Right lobe of liver (tissue), 6 donors: Measurements from ENCODE around the gene AASDHPPT. TPM values are rescaled to one million over a fixed set of nuclear protein-coding genes. Genes with fewer than 3 reads are reported as not detected.
"Not testable (repeated sequence)": the region's sequence is repeated elsewhere in the genome, so short reads cannot be mapped to it uniquely, and the experiment has no call there.

ENCODE experiments used
- ATAC-seq, 4 donors: fragments of 200-7000 bp; cut with Tn5 transposase; one replicate each; pipeline ENCODE4 v1.9.1; 2020; ENCODE audit warnings: mild to moderate bottlenecking in 4 of 4, moderate library complexity in 4 of 4
- DNase-seq, 3 donors: peaks; one replicate each; pipeline ENCODE4 v3.0.0-alpha.2; 2020
- H3K27ac ChIP-seq, 3 donors: fragments of 200-600 bp; one replicate each; pipeline ENCODE4 v1.8.0; 2022
- H3K27me3 ChIP-seq, 2 donors: fragments of 200-600 bp; one replicate each; pipeline ENCODE4 v1.8.0; 2022
- H3K36me3 ChIP-seq, 4 donors: fragments of 200-600 bp; sonication (generic) in 1 of 4; one replicate each; pipeline versions ENCODE4 v1.5.1 to v1.8.0; 2017 to 2022; ENCODE audit warnings: control low read depth in 1 of 4
- H3K4me1 ChIP-seq, 4 donors: fragments of 200-600 bp; sonication (generic) in 1 of 4; one replicate each; pipeline versions ENCODE4 v1.5.1 to v1.8.0; 2017 to 2022; ENCODE audit warnings: control low read depth in 1 of 4
- H3K4me3 ChIP-seq, 3 donors: fragments of 200-600 bp; one replicate each; pipeline ENCODE4 v1.8.0; 2022
- H3K9me3 ChIP-seq, 4 donors: fragments of 200-600 bp; sonication (generic) in 1 of 4; one replicate each; pipeline versions ENCODE4 v1.5.1 to v1.8.0; 2017 to 2022; ENCODE audit warnings: control low read depth in 1 of 4
- CTCF ChIP-seq, 4 donors: fragments of 200-600 bp in 3 of 4; fragments of 450-650 bp in 1 of 4; IDR thresholded peaks; one replicate each; pipeline versions ENCODE4 v1.5.1 to v1.8.0; 2016 to 2022; ENCODE audit warnings: antibody characterized with exemption in 4 of 4, mild to moderate bottlenecking in 2 of 4
- POLR2A ChIP-seq: fragments of 450-650 bp; IDR thresholded peaks from one replicate; pipeline ENCODE4 v1.6.1; 2017; ENCODE audit warnings: antibody characterized with exemption, mild to moderate bottlenecking
- WGBS: methylation state at CpG from one replicate; pipeline ENCODE4 v1.1.6; 2018; ENCODE audit warnings: low coverage, low lambda C conversion rate; ENCODE audit not compliant: insufficient coverage; ENCODE audit errors: missing lambda C conversion rate; 5-methylcytosine and 5-hydroxymethylcytosine counted together
- intact Hi-C, 2 donors: fragments of 100-400 bp; cut with DNase I; formaldehyde crosslinking; loops; one replicate each; pipeline versions ENCODE4 v1.11.2 to v1.14.1; 2022
- total RNA-seq, 6 experiments: library from RNA; depleted of rRNA in 2 of 6; stranded (reverse); fragments of >200 nt in 2 of 6; fragmentation: NEBNext Ultra II Directional in 3 of 6; extraction: Animal tissue kit (Norgen Biotek cat#: 25700) in 3 of 6; gene quantifications; one replicate each; pipeline versions ENCODE4 v1.1.0 to v1.2.4, GENCODE V29; 2016 to 2023
- donor health status: DM: no; HTN: yes; CAD: no.
- donor health status: DM: no; HTN: no; CAD: no.
- donor health status: DM: no; HTN: no; CAD: no.
- donor health status: DM: no; HTN: yes; CAD: no.
- donor health status: DM: no; HTN: yes; CAD: no.

Gene AASDHPPT
- total RNA-seq, 6 experiments from 2014 or later = 15.4 to 30.5 (median 23.0) TPM

- Histone ChIP-seq H3K4me3 (no peak overlapping the region), H3K27me3 (no peaks in the 10 kb centered on the region), H3K27ac (no peak overlapping the region), H3K4me1 (no peaks in the 10 kb centered on the region), H3K9me3 (no peaks in the 10 kb centered on the region), H3K36me3 (no peaks in the 10 kb centered on the region)
- 89% methylated on average over 2 of the region's 2 CpGs for WGBS
- TF ChIP-seq CTCF (IDR thresholded peaks at IDR 0.05) (no peak), POLR2A (no peak)
- intact Hi-C loops = no loop called here
- DNase-seq (no peak), ATAC-seq (no peak)
Measured at GRCh38 chr11:106032861-106033260, 44.6 kb upstream of the AASDHPPT start.

- H3K4me1 ChIP-seq = no peaks in the 10 kb centered on the region
- no peaks in the 10 kb centered on the region for H3K27me3 ChIP-seq
- no peak for TF ChIP-seq POLR2A
- no peak for TF ChIP-seq CTCF (IDR thresholded peaks at IDR 0.05)
- ATAC-seq = no peak
- H3K27ac ChIP-seq = no peak overlapping the region
- no peaks in the 10 kb centered on the region for H3K9me3 ChIP-seq
- intact Hi-C loops = no loop called here
- H3K4me3 ChIP-seq = no peak overlapping the region
- DNase-seq = no peak
- no peaks in the 10 kb centered on the region for H3K36me3 ChIP-seq
Measured at GRCh38 chr11:106043540-106043939, 33.9 kb upstream of the AASDHPPT start.

- Histone ChIP-seq H3K27me3 (no peaks in the 10 kb centered on the region), H3K4me1 (no peaks in the 10 kb centered on the region), H3K4me3 (no peak overlapping the region), H3K36me3 (no peaks in the 10 kb centered on the region), H3K9me3 (no peaks in the 10 kb centered on the region), H3K27ac (no peak overlapping the region)
- TF ChIP-seq POLR2A = no peak
- DNase-seq (no peak), ATAC-seq (no peak)
- intact Hi-C loops = no loop called here
Measured at GRCh38 chr11:106047631-106048030, 29.8 kb upstream of the AASDHPPT start.

- intact Hi-C loops = no loop called here
- 73% methylated on average over 5 of the region's 5 CpGs for WGBS
Measured at GRCh38 chr11:106049727-106050476, 27.6 kb upstream of the AASDHPPT start.

GRCh38 chr11:106051103-106051502 is 26.4 kb upstream of the AASDHPPT start:
- no peak for DNase-seq
- WGBS = 56% methylated on average over 2 of the region's 2 CpGs
- ATAC-seq = no peak
- H3K4me1 ChIP-seq = no peaks in the 10 kb centered on the region
- no peaks in the 10 kb centered on the region for H3K27me3 ChIP-seq
- H3K9me3 ChIP-seq = no peaks in the 10 kb centered on the region
- H3K4me3 ChIP-seq = no peak overlapping the region
- H3K27ac ChIP-seq = no peak overlapping the region
- TF ChIP-seq POLR2A (no peak), CTCF (IDR thresholded peaks at IDR 0.05) (no peak)
- H3K36me3 ChIP-seq = no peaks in the 10 kb centered on the region
- intact Hi-C loops = no loop called here

More at GRCh38 chr11:106049727-106050476, 27.6 kb upstream of the AASDHPPT start:
- no peak overlapping the region for H3K27ac ChIP-seq
- DNase-seq (no peak), ATAC-seq (no peak)
- TF ChIP-seq CTCF (IDR thresholded peaks at IDR 0.05) (no peak), POLR2A (no peak)
- no peaks in the 10 kb centered on the region for H3K27me3 ChIP-seq
- H3K36me3 ChIP-seq = no peaks in the 10 kb centered on the region
- H3K4me1 ChIP-seq = no peaks in the 10 kb centered on the region
- no peaks in the 10 kb centered on the region for H3K9me3 ChIP-seq
- H3K4me3 ChIP-seq = no peak overlapping the region

GRCh38 chr11:106058377-106058776 is 19.1 kb upstream of the AASDHPPT start:
- H3K36me3 ChIP-seq, intact Hi-C loops, H3K9me3 ChIP-seq, H3K27me3 ChIP-seq, H3K4me3 ChIP-seq, DNase-seq, H3K27ac ChIP-seq, ATAC-seq, H3K4me1 ChIP-seq: not testable (repeated sequence)
- WGBS = 98% methylated on average over 14 of the region's 14 CpGs
